ENCODE measurements around the gene TLR10.

DNA sequence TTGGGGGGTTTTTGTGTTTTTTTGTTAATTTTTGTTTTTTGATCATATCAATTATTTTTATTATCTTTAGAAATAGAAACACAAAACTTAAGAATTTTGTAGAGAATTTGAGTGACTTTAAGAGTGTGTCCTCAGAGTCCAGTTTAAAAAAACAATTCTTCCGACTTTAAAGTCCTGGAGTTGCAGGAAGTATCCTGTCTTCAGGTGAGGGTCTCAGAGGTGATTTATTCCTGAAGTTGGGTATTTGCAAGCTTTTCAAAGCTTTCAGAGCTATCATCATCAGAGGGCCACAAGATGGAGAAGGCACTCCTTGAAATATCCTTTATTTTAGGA, 23.0 kb downstream of the TLR10 start:
- TF ChIP-seq, protein P1, sequence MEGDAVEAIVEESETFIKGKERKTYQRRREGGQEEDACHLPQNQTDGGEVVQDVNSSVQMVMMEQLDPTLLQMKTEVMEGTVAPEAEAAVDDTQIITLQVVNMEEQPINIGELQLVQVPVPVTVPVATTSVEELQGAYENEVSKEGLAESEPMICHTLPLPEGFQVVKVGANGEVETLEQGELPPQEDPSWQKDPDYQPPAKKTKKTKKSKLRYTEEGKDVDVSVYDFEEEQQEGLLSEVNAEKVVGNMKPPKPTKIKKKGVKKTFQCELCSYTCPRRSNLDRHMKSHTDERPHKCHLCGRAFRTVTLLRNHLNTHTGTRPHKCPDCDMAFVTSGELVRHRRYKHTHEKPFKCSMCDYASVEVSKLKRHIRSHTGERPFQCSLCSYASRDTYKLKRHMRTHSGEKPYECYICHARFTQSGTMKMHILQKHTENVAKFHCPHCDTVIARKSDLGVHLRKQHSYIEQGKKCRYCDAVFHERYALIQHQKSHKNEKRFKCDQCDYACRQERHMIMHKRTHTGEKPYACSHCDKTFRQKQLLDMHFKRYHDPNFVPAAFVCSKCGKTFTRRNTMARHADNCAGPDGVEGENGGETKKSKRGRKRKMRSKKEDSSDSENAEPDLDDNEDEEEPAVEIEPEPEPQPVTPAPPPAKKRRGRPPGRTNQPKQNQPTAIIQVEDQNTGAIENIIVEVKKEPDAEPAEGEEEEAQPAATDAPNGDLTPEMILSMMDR (IDR thresholded peaks at IDR 0.05), result peak in 1 of 3 donors; percentile 42
- no peak for TF ChIP-seq POLR2A (IDR thresholded peaks at IDR 0.05)

All from ovary (tissue), 3 donors.